Measurements from ENCODE around the gene SOD3.

- TF ChIP-seq CTCF (IDR thresholded peaks at IDR 0.05) (no peak), POLR2AphosphoS5 (IDR thresholded peaks at IDR 0.05; ENCODE audit: low read depth, low read length) (no peak)
These were observed 12.2 kb downstream of the SOD3 start for GRCh38 chr4:24807611-24808010.

Data from Panc1 (cell line).